GM23338 (cell line): ENCODE data around the gene KYNU. TPM values are rescaled to one million over a fixed set of nuclear protein-coding genes. Genes with fewer than 3 reads are reported as not detected.

Experiments
- ATAC-seq: fragments of 200-7000 bp; cut with Tn5 transposase; 3 replicates; pipeline ENCODE4 v1.9.1; 2020
- DNase-seq: peaks from one replicate; pipeline ENCODE4 v3.0.0-alpha.2; 2015; ENCODE audit warnings: low spot score
- H2AFZ ChIP-seq: fragments of 200-600 bp; sonication (generic); 2 replicates; pipeline ENCODE4 v1.8.0; 2016; ENCODE audit warnings: antibody characterized with exemption, mild to moderate bottlenecking, moderate library complexity
- H3F3A ChIP-seq: fragments of 200-600 bp; sonication (generic); replicated peaks from 2 replicates; pipeline ENCODE4 v1.8.0; 2017; ENCODE audit warnings: antibody characterized with exemption, mixed run types, low read depth
- H3K27ac ChIP-seq: fragments of 200-600 bp; sonication (generic); 2 replicates; pipeline ENCODE4 v1.6.1; 2016; ENCODE audit warnings: low read depth
- H3K27me3 ChIP-seq: fragments of 200-600 bp; sonication (generic); 2 replicates; pipeline ENCODE4 v1.8.0; 2016; ENCODE audit warnings: mild to moderate bottlenecking, mixed run types, moderate library complexity; ENCODE audit not compliant: insufficient read depth
- H3K36me3 ChIP-seq: fragments of 200-600 bp; sonication (generic); 2 replicates; pipeline ENCODE4 v1.8.0; 2016; ENCODE audit warnings: mild to moderate bottlenecking; ENCODE audit not compliant: insufficient read depth
- H3K4me1 ChIP-seq: fragments of 200-600 bp; sonication (generic); 2 replicates; pipeline ENCODE4 v1.8.0; 2016; ENCODE audit warnings: mild to moderate bottlenecking, moderate library complexity; ENCODE audit not compliant: insufficient read depth
- H3K4me2 ChIP-seq: fragments of 200-600 bp; sonication (generic); 2 replicates; pipeline ENCODE4 v1.7.1; 2017; ENCODE audit warnings: mixed run types
- H3K4me3 ChIP-seq: fragments of 200-600 bp; sonication (generic); 2 replicates; pipeline ENCODE4 v1.6.1; 2016; ENCODE audit warnings: mixed run types
- H3K79me2 ChIP-seq: fragments of 200-600 bp; sonication (generic); replicated peaks from 2 replicates; pipeline ENCODE4 v1.8.0; 2017; ENCODE audit warnings: mild to moderate bottlenecking; ENCODE audit not compliant: insufficient read depth
- H3K9me2 ChIP-seq: fragments of 200-600 bp; sonication (generic); 2 replicates; pipeline ENCODE4 v1.8.0; 2017; ENCODE audit not compliant: insufficient read depth
- H4K20me1 ChIP-seq: fragments of 200-600 bp; sonication (generic); replicated peaks from 2 replicates; pipeline ENCODE4 v1.8.0; 2017; ENCODE audit warnings: mild to moderate bottlenecking; ENCODE audit not compliant: insufficient read depth
- H3K27ac Mint-ChIP-seq: 2 replicates; pipeline ENCODE4 v1.8.0; 2020; ENCODE audit warnings: inconsistent platforms, mild to moderate bottlenecking, moderate library complexity, mixed read lengths
- H3K27me3 Mint-ChIP-seq: 3 replicates; pipeline ENCODE4 v1.8.0; 2022; ENCODE audit warnings: low read depth, mild to moderate bottlenecking, moderate library complexity, mixed read lengths, inconsistent platforms; ENCODE audit not compliant: insufficient read depth, poor library complexity
- H3K36me3 Mint-ChIP-seq: 3 replicates; pipeline ENCODE4 v1.8.0; 2021; ENCODE audit warnings: low read depth, mild to moderate bottlenecking, inconsistent platforms, moderate library complexity, mixed read lengths
- H3K4me1 Mint-ChIP-seq: 3 replicates; pipeline ENCODE4 v1.8.0; 2020; ENCODE audit warnings: mild to moderate bottlenecking, inconsistent platforms, mixed read lengths
- H3K4me3 Mint-ChIP-seq: 3 replicates; pipeline ENCODE4 v1.8.0; 2021; ENCODE audit warnings: moderate library complexity, mild to moderate bottlenecking, inconsistent platforms, mixed read lengths
- H3K9me3 Mint-ChIP-seq: 3 replicates; pipeline ENCODE4 v1.8.0; 2020; ENCODE audit warnings: moderate library complexity, mild to moderate bottlenecking, inconsistent platforms, mixed read lengths
- CREB1 ChIP-seq: fragments of 250-450 bp; sonication (Bioruptor Pico); IDR thresholded peaks from 2 replicates; pipeline ENCODE4 v1.5.0; 2020; ENCODE audit warnings: low read depth, mild to moderate bottlenecking, moderate library complexity
- EZH2 ChIP-seq: fragments of 200-600 bp; sonication (generic); IDR thresholded peaks from one replicate; pipeline ENCODE4 v1.8.0; 2017; ENCODE audit warnings: antibody characterized with exemption, mild to moderate bottlenecking, low read depth; ENCODE audit not compliant: unreplicated experiment
- EZH2phosphoT487 ChIP-seq: fragments of 200-600 bp; sonication (generic); IDR thresholded peaks from one replicate; pipeline ENCODE4 v1.8.1; 2018; ENCODE audit warnings: antibody characterized with exemption; ENCODE audit not compliant: unreplicated experiment
- JUNB ChIP-seq: IDR thresholded peaks from one replicate; pipeline ENCODE4 v1.6.1; 2016; ENCODE audit warnings: antibody characterized with exemption; ENCODE audit not compliant: unreplicated experiment
- NANOG ChIP-seq: IDR thresholded peaks from 2 replicates; pipeline ENCODE4 v1.6.1; 2016; ENCODE audit warnings: antibody characterized with exemption, borderline replicate concordance
- POLR2AphosphoS5 ChIP-seq: IDR thresholded peaks from 2 replicates; pipeline ENCODE4 v1.6.1; 2016; ENCODE audit warnings: antibody characterized with exemption, low read depth
- polyA plus RNA-seq: library from polyadenylated mRNA; unstranded; fragments of >200 nt; fragmentation: Nextera tagmentation; extraction: Ambion mirVana; gene quantifications from 2 replicates; pipeline ENCODE4 v1.2.1, GENCODE V29; 2016
- total RNA-seq: library from RNA; depleted of rRNA; stranded (reverse); fragments of >200 nt; shearing (Covaris generic); gene quantifications from 2 replicates; pipeline ENCODE4 v1.2.3, GENCODE V29; 2014
- TF ChIP-seq, protein P1 (sequence below): fragments of 250-450 bp; sonication (Bioruptor Pico); IDR thresholded peaks from 2 replicates; pipeline ENCODE4 v1.5.0; 2020; ENCODE audit warnings: mild to moderate bottlenecking, moderate library complexity
- TF ChIP-seq, protein P2 (sequence below): IDR thresholded peaks from one replicate; pipeline ENCODE4 v1.6.1; 2018; ENCODE audit warnings: antibody characterized with exemption; ENCODE audit not compliant: unreplicated experiment
- TF ChIP-seq, protein P3 (sequence below), 2 experiments: fragments of 200-600 bp in 1 of 2; sonication (generic) in 1 of 2; conservative IDR thresholded peaks; 2 replicates each; pipeline versions ENCODE4 v1.5.1 to v1.6.1; 2016 to 2017; ENCODE audit warnings: antibody characterized with exemption in 2 of 2, low read depth in 2 of 2, mild to moderate bottlenecking in 2 of 2, moderate library complexity in 1 of 2
- TF ChIP-seq, protein P4 (sequence below): IDR thresholded peaks from 2 replicates; pipeline ENCODE4 v1.6.1; 2016; ENCODE audit warnings: antibody characterized with exemption

Gene KYNU
- total and polyA plus RNA-seq, 2 experiments from 2014 or later: 0.03 to 0.21 TPM

DNA sequence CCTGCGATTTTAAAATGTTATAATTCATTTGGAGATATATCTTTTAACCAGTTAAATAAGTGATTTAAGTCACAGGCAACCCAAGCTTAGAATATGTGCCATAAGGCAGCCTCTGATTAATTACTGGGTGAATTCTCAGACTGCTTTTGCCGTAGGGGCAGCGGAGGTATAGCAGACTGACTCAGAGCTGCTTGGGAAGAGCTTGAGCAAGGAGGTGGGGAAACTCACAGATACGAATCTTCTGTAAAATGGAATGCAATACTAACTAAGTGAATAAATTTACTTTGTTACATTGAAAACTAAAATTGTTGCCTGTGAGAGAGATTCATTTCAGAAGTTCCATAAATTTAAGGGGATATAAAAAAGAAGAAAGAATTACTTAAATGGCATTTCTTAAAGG is 115.4 kb downstream of the KYNU start (continued):
- TF ChIP-seq, protein P1, sequence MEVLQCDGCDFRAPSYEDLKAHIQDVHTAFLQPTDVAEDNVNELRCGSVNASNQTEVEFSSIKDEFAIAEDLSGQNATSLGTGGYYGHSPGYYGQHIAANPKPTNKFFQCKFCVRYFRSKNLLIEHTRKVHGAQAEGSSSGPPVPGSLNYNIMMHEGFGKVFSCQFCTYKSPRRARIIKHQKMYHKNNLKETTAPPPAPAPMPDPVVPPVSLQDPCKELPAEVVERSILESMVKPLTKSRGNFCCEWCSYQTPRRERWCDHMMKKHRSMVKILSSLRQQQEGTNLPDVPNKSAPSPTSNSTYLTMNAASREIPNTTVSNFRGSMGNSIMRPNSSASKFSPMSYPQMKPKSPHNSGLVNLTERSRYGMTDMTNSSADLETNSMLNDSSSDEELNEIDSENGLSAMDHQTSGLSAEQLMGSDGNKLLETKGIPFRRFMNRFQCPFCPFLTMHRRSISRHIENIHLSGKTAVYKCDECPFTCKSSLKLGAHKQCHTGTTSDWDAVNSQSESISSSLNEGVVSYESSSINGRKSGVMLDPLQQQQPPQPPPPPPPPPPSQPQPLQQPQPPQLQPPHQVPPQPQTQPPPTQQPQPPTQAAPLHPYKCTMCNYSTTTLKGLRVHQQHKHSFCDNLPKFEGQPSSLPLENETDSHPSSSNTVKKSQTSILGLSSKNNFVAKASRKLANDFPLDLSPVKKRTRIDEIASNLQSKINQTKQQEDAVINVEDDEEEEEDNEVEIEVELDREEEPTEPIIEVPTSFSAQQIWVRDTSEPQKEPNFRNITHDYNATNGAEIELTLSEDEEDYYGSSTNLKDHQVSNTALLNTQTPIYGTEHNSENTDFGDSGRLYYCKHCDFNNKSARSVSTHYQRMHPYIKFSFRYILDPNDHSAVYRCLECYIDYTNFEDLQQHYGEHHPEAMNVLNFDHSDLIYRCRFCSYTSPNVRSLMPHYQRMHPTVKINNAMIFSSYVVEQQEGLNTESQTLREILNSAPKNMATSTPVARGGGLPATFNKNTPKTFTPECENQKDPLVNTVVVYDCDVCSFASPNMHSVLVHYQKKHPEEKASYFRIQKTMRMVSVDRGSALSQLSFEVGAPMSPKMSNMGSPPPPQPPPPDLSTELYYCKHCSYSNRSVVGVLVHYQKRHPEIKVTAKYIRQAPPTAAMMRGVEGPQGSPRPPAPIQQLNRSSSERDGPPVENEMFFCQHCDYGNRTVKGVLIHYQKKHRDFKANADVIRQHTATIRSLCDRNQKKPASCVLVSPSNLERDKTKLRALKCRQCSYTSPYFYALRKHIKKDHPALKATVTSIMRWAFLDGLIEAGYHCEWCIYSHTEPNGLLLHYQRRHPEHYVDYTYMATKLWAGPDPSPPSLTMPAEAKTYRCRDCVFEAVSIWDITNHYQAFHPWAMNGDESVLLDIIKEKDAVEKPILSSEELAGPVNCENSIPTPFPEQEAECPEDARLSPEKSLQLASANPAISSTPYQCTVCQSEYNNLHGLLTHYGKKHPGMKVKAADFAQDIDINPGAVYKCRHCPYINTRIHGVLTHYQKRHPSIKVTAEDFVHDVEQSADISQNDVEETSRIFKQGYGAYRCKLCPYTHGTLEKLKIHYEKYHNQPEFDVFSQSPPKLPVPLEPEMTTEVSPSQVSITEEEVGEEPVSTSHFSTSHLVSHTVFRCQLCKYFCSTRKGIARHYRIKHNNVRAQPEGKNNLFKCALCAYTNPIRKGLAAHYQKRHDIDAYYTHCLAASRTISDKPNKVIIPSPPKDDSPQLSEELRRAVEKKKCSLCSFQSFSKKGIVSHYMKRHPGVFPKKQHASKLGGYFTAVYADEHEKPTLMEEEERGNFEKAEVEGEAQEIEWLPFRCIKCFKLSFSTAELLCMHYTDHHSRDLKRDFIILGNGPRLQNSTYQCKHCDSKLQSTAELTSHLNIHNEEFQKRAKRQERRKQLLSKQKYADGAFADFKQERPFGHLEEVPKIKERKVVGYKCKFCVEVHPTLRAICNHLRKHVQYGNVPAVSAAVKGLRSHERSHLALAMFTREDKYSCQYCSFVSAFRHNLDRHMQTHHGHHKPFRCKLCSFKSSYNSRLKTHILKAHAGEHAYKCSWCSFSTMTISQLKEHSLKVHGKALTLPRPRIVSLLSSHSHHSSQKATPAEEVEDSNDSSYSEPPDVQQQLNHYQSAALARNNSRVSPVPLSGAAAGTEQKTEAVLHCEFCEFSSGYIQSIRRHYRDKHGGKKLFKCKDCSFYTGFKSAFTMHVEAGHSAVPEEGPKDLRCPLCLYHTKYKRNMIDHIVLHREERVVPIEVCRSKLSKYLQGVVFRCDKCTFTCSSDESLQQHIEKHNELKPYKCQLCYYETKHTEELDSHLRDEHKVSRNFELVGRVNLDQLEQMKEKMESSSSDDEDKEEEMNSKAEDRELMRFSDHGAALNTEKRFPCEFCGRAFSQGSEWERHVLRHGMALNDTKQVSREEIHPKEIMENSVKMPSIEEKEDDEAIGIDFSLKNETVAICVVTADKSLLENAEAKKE (CRISPR knock-in tag): no peak
- TF ChIP-seq CREB1 (no peak), NANOG (no peak), JUNB (no peak)
- TF ChIP-seq, protein P2, sequence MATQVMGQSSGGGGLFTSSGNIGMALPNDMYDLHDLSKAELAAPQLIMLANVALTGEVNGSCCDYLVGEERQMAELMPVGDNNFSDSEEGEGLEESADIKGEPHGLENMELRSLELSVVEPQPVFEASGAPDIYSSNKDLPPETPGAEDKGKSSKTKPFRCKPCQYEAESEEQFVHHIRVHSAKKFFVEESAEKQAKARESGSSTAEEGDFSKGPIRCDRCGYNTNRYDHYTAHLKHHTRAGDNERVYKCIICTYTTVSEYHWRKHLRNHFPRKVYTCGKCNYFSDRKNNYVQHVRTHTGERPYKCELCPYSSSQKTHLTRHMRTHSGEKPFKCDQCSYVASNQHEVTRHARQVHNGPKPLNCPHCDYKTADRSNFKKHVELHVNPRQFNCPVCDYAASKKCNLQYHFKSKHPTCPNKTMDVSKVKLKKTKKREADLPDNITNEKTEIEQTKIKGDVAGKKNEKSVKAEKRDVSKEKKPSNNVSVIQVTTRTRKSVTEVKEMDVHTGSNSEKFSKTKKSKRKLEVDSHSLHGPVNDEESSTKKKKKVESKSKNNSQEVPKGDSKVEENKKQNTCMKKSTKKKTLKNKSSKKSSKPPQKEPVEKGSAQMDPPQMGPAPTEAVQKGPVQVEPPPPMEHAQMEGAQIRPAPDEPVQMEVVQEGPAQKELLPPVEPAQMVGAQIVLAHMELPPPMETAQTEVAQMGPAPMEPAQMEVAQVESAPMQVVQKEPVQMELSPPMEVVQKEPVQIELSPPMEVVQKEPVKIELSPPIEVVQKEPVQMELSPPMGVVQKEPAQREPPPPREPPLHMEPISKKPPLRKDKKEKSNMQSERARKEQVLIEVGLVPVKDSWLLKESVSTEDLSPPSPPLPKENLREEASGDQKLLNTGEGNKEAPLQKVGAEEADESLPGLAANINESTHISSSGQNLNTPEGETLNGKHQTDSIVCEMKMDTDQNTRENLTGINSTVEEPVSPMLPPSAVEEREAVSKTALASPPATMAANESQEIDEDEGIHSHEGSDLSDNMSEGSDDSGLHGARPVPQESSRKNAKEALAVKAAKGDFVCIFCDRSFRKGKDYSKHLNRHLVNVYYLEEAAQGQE: no peak

DNA sequence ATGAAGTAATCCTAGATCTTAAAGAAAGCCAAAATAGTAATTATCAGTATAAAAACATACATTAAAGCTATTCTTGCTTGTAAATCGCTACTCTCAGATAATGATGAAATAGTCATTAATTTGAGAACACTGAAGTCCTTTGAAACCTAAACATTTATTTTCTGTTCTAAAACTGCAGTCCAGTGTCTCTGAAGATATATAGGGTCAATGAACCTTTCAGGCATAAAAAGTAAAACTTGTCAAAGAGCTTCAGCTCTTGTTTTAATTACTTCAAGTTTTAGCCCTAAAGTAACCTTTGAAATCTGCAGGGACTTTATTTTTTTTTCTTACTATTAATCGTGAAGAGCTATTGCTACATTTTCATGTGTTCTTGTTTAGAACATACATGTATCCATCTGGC is 116.3 kb downstream of the KYNU start:
- Histone ChIP-seq H3K4me2 (no peak overlapping the region), H4K20me1 (no peaks in the 10 kb centered on the region), H3K27me3 (no peaks in the 10 kb centered on the region), H3F3A (no peaks in the 10 kb centered on the region), H2AFZ (no peak overlapping the region), H3K79me2 (no peaks in the 10 kb centered on the region), H3K4me1 (no peaks in the 10 kb centered on the region), H3K27ac (no peak overlapping the region), H3K36me3 (no peaks in the 10 kb centered on the region), H3K4me3 (no peak overlapping the region), H3K9me2 (no peaks in the 10 kb centered on the region)
- Mint-ChIP-seq H3K36me3 (no peaks in the 10 kb centered on the region), H3K27me3 (no peaks in the 10 kb centered on the region), H3K4me3 (no peak overlapping the region), H3K27ac (no peak overlapping the region), H3K4me1 (no peaks in the 10 kb centered on the region), H3K9me3 (no peaks in the 10 kb centered on the region)
- DNase-seq: no peak
- ATAC-seq: no peak
- TF ChIP-seq POLR2AphosphoS5: no peak
- TF ChIP-seq, protein P3, sequence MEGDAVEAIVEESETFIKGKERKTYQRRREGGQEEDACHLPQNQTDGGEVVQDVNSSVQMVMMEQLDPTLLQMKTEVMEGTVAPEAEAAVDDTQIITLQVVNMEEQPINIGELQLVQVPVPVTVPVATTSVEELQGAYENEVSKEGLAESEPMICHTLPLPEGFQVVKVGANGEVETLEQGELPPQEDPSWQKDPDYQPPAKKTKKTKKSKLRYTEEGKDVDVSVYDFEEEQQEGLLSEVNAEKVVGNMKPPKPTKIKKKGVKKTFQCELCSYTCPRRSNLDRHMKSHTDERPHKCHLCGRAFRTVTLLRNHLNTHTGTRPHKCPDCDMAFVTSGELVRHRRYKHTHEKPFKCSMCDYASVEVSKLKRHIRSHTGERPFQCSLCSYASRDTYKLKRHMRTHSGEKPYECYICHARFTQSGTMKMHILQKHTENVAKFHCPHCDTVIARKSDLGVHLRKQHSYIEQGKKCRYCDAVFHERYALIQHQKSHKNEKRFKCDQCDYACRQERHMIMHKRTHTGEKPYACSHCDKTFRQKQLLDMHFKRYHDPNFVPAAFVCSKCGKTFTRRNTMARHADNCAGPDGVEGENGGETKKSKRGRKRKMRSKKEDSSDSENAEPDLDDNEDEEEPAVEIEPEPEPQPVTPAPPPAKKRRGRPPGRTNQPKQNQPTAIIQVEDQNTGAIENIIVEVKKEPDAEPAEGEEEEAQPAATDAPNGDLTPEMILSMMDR (conservative IDR thresholded peaks at IDR 0.05; ENCODE audit: low read depth in 2 of 2): no peak
- no peak for TF ChIP-seq EZH2phosphoT487
- TF ChIP-seq, protein P4, sequence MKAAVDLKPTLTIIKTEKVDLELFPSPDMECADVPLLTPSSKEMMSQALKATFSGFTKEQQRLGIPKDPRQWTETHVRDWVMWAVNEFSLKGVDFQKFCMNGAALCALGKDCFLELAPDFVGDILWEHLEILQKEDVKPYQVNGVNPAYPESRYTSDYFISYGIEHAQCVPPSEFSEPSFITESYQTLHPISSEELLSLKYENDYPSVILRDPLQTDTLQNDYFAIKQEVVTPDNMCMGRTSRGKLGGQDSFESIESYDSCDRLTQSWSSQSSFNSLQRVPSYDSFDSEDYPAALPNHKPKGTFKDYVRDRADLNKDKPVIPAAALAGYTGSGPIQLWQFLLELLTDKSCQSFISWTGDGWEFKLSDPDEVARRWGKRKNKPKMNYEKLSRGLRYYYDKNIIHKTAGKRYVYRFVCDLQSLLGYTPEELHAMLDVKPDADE: no peak
- no peak for TF ChIP-seq JUNB
- TF ChIP-seq EZH2: no peak
